Measurements from ENCODE around the gene ARAP1. TPM values are rescaled to one million over a fixed set of nuclear protein-coding genes. Genes with fewer than 3 reads are reported as not detected.

The ARAP1 gene
- total and polyA plus RNA-seq, 2 of the 8 experiments (the other 6 are each of a cell fraction or from before 2014, with no cell fraction given) = 25.7 to 61.6 TPM

GRCh38 chr11:72676861-72677341 lies 75.3 kb downstream of the ARAP1 start (continued):
- TF ChIP-seq POLR2AphosphoS5 (IDR thresholded peaks at IDR 0.05; ENCODE audit: low read depth, low read length) (peak; percentile 52), RBBP5 (IDR thresholded peaks at IDR 0.05; ENCODE audit: borderline replicate concordance, low read depth, low read length) (no peak), CTCF (IDR thresholded peaks at IDR 0.05; ENCODE audit: control extremely low read depth in 1 of 3, insufficient read depth in 1 of 3, low read depth in 1 of 3, low read length in 3 of 3) (no peak), SAP30 (IDR thresholded peaks at IDR 0.05; ENCODE audit: insufficient read depth, insufficient replicate concordance, low read length) (no peak), POLR2A (IDR thresholded peaks at IDR 0.05; ENCODE audit: control extremely low read depth in 1 of 2, low read depth in 2 of 2, low read length in 2 of 2) (peak in 1 of 2 experiments; percentile 46; a peak in 1 of 3 replicates), SIN3A (conservative IDR thresholded peaks at IDR 0.05 in 1 of 2, IDR thresholded peaks at IDR 0.05 in 1 of 2; ENCODE audit: low read depth in 1 of 2, low read length in 2 of 2) (peak; percentile 45 to 86; a peak in 1 of 4 replicates), EGR1 (IDR thresholded peaks at IDR 0.05; ENCODE audit: borderline replicate concordance, low read depth, low read length) (no peak), PHF8 (conservative IDR thresholded peaks at IDR 0.05; ENCODE audit: low read depth, low read length) (no peak), CBX8 (IDR thresholded peaks at IDR 0.05; ENCODE audit: borderline replicate concordance, low read depth, low read length) (no peak), TEAD4 (IDR thresholded peaks at IDR 0.05; ENCODE audit: low read depth, low read length) (no peak), BRCA1 (IDR thresholded peaks at IDR 0.05; ENCODE audit: low read depth, low read length) (no peak), YY1 (IDR thresholded peaks at IDR 0.05; ENCODE audit: low read depth, low read length) (no peak), JUN (IDR thresholded peaks at IDR 0.05; ENCODE audit: low read depth, low read length) (no peak), KDM5A (IDR thresholded peaks at IDR 0.05; ENCODE audit: low read length) (no peak), ASH2L (IDR thresholded peaks at IDR 0.05; ENCODE audit: low read length) (no peak), EP300 (IDR thresholded peaks at IDR 0.05; ENCODE audit: borderline replicate concordance in 1 of 2, low read depth in 2 of 2, low read length in 2 of 2) (no peak), SRF (IDR thresholded peaks at IDR 0.05; ENCODE audit: low read depth, low read length) (no peak)

Data from H1 (cell line).